Psoas muscle (tissue), 8 donors: ENCODE results near the gene MED19. TPM values are rescaled to one million over a fixed set of nuclear protein-coding genes. Genes with fewer than 3 reads are reported as not detected.
A peak's percentile ranks its signal among the peaks of the same experiment; 100 is the strongest.
"Not testable (repeated sequence)": the region's sequence is repeated elsewhere in the genome, so short reads cannot be mapped to it uniquely, and the experiment has no call there.

Experiments used
- ATAC-seq, 4 donors: fragments of 200-7000 bp; cut with Tn5 transposase; one replicate each; pipeline ENCODE4 v1.9.1; 2020; ENCODE audit warnings: moderate library complexity in 3 of 4, mild to moderate bottlenecking in 2 of 4
- DNase-seq, 2 donors: peaks; one replicate each; pipeline ENCODE4 v3.0.0-alpha.2; 2020
- H3K27ac ChIP-seq: fragments of 200-600 bp; one replicate; pipeline ENCODE4 v1.8.0; 2022
- H3K27me3 ChIP-seq, 3 donors: fragments of 200-600 bp in 1 of 3; one replicate each; pipeline versions ENCODE4 v1.6.1 to v1.8.0; 2013 to 2022; ENCODE audit warnings: low read length in 2 of 3, mild to moderate bottlenecking in 2 of 3, moderate library complexity in 1 of 3; ENCODE audit not compliant: insufficient read depth in 3 of 3
- H3K36me3 ChIP-seq, 2 donors: fragments of 200-600 bp in 1 of 2; one replicate each; pipeline versions ENCODE4 v1.6.1 to v1.8.0; 2013 to 2022; ENCODE audit warnings: low read depth in 1 of 2, mild to moderate bottlenecking in 1 of 2, moderate library complexity in 1 of 2; ENCODE audit not compliant: insufficient read depth in 1 of 2
- H3K4me1 ChIP-seq: fragments of 200-600 bp; one replicate; pipeline ENCODE4 v1.8.0; 2022
- H3K4me3 ChIP-seq: fragments of 200-600 bp; one replicate; pipeline ENCODE4 v1.8.0; 2022; ENCODE audit warnings: mild to moderate bottlenecking
- H3K9me3 ChIP-seq: fragments of 200-600 bp; one replicate; pipeline ENCODE4 v1.8.0; 2022
- WGBS, 3 donors: extraction: QIAGEN DNeasy Blood & Tissue Kit; methylation state at CpG; one replicate each; pipeline versions ENCODE4 v1.1.6 to v1.1.7; 2013; 5-methylcytosine and 5-hydroxymethylcytosine counted together
- intact Hi-C, 2 donors: fragments of 100-400 bp; cut with DNase I; formaldehyde crosslinking; loops; one replicate each; pipeline versions ENCODE4 v1.11.0 to v1.14.2; 2022
- polyA plus RNA-seq, 3 donors: library from polyadenylated mRNA; stranded (reverse); fragments of 200-250 nt; gene quantifications; one replicate each; pipeline ENCODE4 v1.2.3, GENCODE V29; 2013
- total RNA-seq, 4 donors: library from RNA; stranded (reverse); fragmentation: NEBNext Ultra II Directional in 2 of 4; extraction: Animal tissue kit (Norgen Biotek cat#: 25700) in 2 of 4; gene quantifications; one replicate each; pipeline versions ENCODE4 v1.2.1 to v1.2.4, GENCODE V29; 2021 to 2023
- TF ChIP-seq, protein P1 (sequence below): fragments of 200-600 bp; IDR thresholded peaks from one replicate; pipeline ENCODE4 v1.8.0; 2022; ENCODE audit warnings: antibody characterized with exemption
- donor health status: healthy with polysubstance abuse.
- donor health status: DM: no; HTN: no; CAD: no; lungs with moderate emphysema.
- donor health status: Bipolar disorder and iron deficiency.
- donor health status: healthy.
- donor health status: DM: yes; HTN: yes; CAD: no.
- donor health status: DM: no; HTN: no; CAD: no.
- donor health status: DM: no; HTN: no; CAD: no.
- donor health status: DM: yes; HTN: yes; CAD: no.

The MED19 gene
- total and polyA plus RNA-seq, 7 donors = 6.7 to 19.7 (median 9.4) TPM

- TF ChIP-seq, protein P1, sequence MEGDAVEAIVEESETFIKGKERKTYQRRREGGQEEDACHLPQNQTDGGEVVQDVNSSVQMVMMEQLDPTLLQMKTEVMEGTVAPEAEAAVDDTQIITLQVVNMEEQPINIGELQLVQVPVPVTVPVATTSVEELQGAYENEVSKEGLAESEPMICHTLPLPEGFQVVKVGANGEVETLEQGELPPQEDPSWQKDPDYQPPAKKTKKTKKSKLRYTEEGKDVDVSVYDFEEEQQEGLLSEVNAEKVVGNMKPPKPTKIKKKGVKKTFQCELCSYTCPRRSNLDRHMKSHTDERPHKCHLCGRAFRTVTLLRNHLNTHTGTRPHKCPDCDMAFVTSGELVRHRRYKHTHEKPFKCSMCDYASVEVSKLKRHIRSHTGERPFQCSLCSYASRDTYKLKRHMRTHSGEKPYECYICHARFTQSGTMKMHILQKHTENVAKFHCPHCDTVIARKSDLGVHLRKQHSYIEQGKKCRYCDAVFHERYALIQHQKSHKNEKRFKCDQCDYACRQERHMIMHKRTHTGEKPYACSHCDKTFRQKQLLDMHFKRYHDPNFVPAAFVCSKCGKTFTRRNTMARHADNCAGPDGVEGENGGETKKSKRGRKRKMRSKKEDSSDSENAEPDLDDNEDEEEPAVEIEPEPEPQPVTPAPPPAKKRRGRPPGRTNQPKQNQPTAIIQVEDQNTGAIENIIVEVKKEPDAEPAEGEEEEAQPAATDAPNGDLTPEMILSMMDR = no peak
- WGBS, 3 donors = 71 to 77% (median 77%) methylated on average over 7 of the region's 7 CpGs
These were observed 16.8 kb upstream of the MED19 start for GRCh38 chr11:57728829-57729228.

DNA sequence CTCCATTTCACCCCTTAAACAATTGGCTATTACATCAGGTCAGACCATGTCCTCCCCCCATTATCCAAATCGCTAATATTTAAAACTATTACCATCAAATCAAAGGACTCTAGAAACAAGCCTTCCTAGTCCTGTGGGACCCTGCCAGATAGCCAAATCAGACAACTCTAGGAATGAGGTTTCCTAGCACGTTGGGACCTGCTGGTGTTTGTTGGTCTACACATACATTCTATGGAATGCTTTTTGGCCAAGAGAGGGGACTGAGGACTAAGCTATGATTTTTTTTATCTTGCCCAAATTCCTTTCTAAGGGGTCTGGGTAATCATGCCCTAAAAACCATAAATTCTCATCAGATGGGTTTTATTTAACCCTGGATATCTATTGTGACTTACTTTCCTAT is 15.2 kb upstream of the MED19 start:
- TF ChIP-seq, protein P1 = no peak
- no peaks in the 10 kb centered on the region for H3K36me3 ChIP-seq
- ATAC-seq (no peak), DNase-seq (no peak)
- H3K27ac ChIP-seq = no peak overlapping the region
- H3K4me1 ChIP-seq = no peaks in the 10 kb centered on the region
- H3K27me3 ChIP-seq = no peaks in the 10 kb centered on the region
- H3K9me3 ChIP-seq = no peaks in the 10 kb centered on the region
- intact Hi-C loops = no loop called here
- no peak overlapping the region for H3K4me3 ChIP-seq
- 56 to 64% (median 58%) methylated on average over 2 of the region's 2 CpGs for WGBS, 3 donors

More at GRCh38 chr11:57728829-57729228, 16.8 kb upstream of the MED19 start:
- intact Hi-C loops = no loop called here
- H3K4me3 ChIP-seq = no peak overlapping the region
- ATAC-seq (no peak), DNase-seq (no peak)
- H3K27ac ChIP-seq = no peak overlapping the region
- H3K9me3 ChIP-seq = no peaks in the 10 kb centered on the region
- no peaks in the 10 kb centered on the region for H3K4me1 ChIP-seq
- no peaks in the 10 kb centered on the region for H3K27me3 ChIP-seq
- H3K36me3 ChIP-seq = no peaks in the 10 kb centered on the region

DNA sequence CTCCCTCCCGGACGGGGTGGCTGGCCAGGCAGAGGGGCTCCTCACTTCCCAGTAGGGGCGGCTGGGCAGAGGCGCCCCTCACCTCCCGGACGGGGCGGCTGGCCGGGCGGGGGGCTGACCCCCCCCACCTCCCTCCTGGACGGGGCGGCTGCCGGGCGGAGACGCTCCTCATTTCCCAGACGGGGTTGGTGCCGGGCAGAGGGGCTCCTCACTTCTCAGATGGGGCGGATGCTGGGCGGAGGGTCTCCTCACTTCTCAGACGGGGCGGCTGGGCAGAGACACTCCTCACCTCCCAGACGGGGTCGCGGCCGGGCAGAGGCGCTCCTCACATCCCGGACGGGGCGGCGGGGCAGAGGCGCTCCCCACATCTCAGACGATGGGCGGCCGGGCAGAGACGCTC is 4.7 kb upstream of the MED19 start:
- DNase-seq, H3K27ac ChIP-seq, H3K4me3 ChIP-seq, ATAC-seq, H3K27me3 ChIP-seq, intact Hi-C loops, H3K9me3 ChIP-seq: not testable (repeated sequence)
- peaks cover 20% of the 10 kb centered on the region for H3K4me1 ChIP-seq
- 96 to 99% (median 96%) methylated on average over 11 to 32 of the region's 34 CpGs for WGBS, 3 donors
- peaks cover 2 to 27% of the 10 kb centered on the region in 2 donors for H3K36me3 ChIP-seq

DNA sequence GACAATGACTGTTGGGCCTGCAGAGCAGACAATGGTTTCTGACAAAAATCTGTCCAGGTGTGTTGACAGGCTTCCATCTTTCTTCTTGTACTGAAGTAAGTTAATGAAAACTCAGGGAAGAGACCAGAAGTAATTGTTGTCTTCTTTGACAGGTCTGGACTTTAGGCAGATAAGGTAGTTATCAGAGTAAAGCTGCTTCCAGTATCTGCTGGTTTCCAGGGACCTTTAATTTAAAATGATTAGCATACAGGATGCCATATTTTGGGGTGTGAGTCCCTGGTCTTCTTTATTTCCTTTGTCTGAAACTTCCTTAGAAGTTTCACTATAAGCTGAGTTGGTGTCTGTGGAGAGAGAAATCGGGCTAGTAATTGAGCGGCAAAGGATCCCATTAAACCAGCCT is 1.8 kb upstream of the MED19 start:
- H3K36me3 ChIP-seq = peaks cover 0 to 19% of the 10 kb centered on the region in 2 donors
- TF ChIP-seq, protein P1 = no peak
- H3K4me3 ChIP-seq = peak overlapping the region; percentile 93
- ATAC-seq (no peak), DNase-seq (no peak)
- H3K27me3 ChIP-seq = no peaks in the 10 kb centered on the region
- no peaks in the 10 kb centered on the region for H3K9me3 ChIP-seq
- peaks cover 36% of the 10 kb centered on the region for H3K4me1 ChIP-seq
- H3K27ac ChIP-seq = no peak overlapping the region
- 90 to 97% (median 91%) methylated on average over 2 of the region's 2 CpGs for WGBS, 3 donors
- intact Hi-C loops = loop anchor here in 1 of 2 donors (5.0 kb wide), 1 partner anchor 47 kb away; the partner anchor contains the start of gene ZDHHC5

GRCh38 chr11:57712256-57713150 is 488 bp upstream of the MED19 start, which contains the start of gene TMX2:
TMX2 (plus strand) TSS chr11:57712593; CDS start chr11:57712619, 26 bp downstream.
- Histone ChIP-seq H3K9me3 (no peaks in the 10 kb centered on the region), H3K4me3 (peak within 1 kb of the TSS; percentile 93), H3K27ac (peak within 1 kb of the TSS; percentile 88), H3K4me1 (peaks cover 36% of the 10 kb centered on the region), H3K36me3 (peaks cover 0 to 9% of the 10 kb centered on the region in 2 donors), H3K27me3 (no peaks in the 10 kb centered on the region)
- intact Hi-C loops = loop anchor here in 1 of 2 donors (1.0 to 5.0 kb wide), 2 partner anchors 29 to 45 kb away; partner anchors contain the start of genes SELENOH and ZDHHC5
- ATAC-seq = peak; percentile 95 to 97 (median 96)
- WGBS, 3 donors = 0 to 1% (median 0%) methylated on average over 51 to 53 of the region's 53 CpGs
- TF ChIP-seq, protein P1 = no peak
- peak; percentile 91 to 95 for DNase-seq
